GM11168 (cell line): ENCODE measurements around the gene DPP6.

ENCODE experiments used
- in situ Hi-C: fragments of 300-500 bp; cut with MboI; formaldehyde crosslinking; loops from one replicate; pipeline ENCODE4 v1.12.0; 2022; ENCODE audit warnings: low sequenced_read_pairs; ENCODE audit not compliant: unreplicated experiment

DPP6 gene

DNA sequence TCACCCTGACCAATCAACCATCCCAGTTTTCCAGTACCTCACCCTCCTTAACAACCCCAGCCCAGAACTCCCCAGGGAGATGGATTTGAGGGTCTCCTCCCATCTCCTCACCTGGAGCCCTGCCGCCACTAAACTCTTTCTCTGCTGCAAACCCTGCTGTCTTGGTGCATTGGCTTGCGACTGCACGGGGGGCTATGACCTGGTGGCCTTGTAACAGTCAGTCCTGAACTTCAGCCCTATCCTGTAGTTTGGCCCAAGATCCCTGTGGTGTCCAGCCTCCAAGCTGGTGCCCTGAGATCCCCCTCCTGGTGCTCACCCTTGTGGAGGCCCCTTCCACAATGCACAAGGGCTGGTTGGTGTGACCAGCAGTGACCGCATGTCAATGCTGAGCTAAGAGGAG, 858.8 kb downstream of the DPP6 start:
- in situ Hi-C loops, result loop anchor here (25.0 kb wide), 1 partner anchor 426 kb away; no protein-coding TSS in a partner anchor

DNA sequence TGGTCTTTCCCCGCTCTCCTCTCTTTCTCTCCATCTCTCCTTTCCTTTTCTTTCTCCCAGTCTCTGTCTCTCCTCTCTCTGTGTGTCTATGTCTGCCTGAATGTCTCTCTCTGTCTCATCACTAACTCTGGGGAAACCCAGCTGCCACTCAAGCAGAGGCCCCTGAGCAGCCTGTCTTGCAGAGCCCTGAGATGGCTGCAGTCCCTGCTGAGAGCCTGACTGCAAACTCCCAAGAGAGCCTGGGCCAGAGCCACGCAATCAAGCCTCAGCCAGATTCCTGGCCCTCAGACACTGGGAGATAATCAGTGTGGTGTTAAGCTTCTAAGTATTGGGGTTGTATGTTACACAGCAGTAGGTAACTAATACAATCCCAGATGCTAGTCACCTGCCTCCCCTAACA, 859.2 kb downstream of the DPP6 start:
- in situ Hi-C loops, result loop anchor here (25.0 kb wide), 1 partner anchor 426 kb away; no protein-coding TSS in a partner anchor

DNA sequence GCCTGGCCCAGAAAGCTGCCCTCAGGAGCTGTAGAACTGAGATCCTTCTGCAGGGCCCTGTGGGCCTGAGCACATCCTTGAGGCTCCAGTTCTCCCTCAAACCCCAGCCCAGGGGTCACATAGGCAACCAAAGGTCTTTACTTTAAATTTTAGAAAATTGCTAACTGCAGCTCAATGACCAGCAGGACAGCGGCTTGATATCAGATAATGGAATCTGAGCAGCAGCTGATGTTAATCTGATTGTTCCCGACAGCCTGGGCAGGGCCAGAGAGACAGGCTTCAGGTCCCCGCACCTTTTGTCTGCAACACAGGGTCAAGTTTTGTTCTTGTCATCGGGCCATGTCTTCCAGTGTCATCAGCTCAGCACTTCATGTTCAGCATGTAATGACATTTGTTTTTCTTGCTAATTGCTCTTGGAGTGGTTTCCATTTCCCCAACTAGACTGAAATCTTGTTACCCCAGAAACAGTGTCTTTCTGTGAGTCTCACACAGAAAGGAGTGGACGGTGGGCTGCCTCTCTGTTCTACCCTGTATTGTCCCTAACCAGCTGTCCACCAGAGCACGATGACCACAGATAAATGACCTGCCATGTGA, 859.8 kb downstream of the DPP6 start:
- in situ Hi-C loops, result loop anchor here (25.0 kb wide), 1 partner anchor 425 kb away; no protein-coding TSS in a partner anchor

DNA sequence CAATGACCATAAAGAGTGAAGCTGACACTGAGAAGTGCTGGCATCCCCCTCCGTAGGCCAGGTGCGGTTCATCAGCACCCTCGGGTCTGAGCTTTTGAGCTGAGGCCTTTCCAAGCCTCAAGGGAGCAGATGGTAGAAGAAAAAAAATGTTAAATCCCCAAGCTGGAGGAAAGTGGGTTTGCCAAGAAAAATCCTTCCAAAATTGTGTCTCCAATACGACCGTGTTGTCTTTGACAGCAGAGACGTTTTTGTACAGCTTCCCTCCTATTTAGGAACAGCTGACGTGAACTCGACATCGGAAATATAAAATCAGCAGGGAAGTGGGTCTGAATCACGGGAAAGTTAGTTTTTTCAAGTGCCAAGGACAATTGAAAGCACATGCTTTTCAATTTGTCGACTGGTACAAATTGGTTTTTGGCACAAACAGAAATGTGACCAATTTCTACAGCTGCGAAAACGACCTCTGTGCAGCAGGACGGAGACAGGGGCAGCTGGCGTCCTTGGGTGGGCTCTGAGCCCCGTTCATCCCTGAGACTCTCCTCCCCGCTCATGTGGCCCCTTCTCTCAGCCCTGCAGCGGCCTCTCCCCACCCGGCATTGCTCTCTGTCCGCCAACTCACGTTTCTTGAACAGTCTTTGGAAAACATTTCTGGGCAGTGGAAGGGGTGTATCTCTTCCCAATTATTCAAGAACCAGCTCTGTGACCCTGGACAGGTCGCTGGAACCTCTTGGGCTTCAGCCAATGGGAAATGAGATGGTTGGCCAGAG, 860.9 kb downstream of the DPP6 start:
- in situ Hi-C loops, result loop anchor here (25.0 kb wide), 1 partner anchor 424 kb away; no protein-coding TSS in a partner anchor

DNA sequence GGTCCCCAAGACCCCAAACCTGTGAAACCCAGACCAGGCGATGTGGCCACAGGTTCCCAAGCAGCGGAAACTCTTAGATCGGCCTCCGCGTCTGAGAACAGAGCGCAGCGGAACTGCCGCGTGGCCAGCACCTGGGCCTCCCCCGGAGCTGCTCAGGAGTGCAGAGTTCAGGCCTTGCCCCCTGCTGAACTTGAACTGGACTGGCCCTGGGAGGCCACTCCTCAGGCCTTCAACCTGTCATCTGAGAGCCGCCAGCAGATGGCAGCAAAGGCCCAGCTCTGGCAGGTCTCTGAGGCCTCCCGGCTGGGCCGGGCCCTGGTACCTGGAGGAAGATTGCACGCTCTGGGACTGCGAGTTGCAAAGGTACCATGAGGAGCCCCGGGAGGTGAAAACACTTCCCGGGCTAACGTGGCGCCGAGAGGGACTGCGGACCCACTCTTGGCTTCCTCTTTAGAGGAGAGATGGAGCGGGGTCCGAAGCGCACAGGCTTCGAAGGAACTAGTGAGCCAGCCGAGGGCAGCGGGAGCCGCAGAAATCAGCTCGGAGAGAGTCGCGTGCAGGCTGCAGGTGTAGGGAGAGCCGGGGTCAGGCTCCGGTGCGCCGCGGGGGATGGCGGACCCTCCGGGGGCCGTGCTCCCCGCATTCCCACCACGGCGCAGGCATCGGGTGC, 861.6 kb downstream of the DPP6 start:
- in situ Hi-C loops, result loop anchor here (25.0 kb wide), 1 partner anchor 424 kb away; no protein-coding TSS in a partner anchor

DNA sequence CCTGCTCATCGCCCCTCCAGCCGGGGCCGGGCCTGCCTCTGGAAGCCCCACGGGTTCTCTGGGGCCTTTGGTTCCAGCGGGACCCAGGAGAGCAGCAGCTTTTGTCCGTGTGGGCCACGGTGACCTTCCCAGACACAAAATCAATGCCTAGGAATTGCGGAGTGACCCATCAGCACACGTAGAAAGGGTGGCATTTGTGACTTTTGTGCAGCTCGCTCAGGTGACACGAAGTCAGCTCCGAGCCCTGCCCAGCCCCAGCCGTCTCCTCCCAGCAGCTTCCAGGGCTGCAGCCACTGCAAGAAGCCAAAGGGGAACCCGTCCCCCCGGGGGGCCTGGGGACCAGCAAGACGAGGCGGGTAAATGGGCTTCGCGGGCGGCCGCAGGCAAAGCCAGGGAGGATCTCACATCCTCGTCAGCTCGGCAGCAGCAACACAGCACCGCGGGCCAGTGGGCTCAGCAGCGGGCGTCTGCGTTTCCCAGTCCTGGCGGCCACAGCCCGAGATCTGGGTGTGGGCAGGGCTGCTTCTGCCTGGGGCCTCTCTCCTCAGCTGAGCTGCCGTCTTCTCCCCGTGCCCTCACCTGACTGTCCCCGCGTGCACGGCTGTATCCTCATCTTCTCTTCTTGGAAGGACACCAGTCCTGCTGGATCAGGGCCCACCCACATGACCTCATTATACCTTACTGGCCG, 862.3 kb downstream of the DPP6 start:
- in situ Hi-C loops, result loop anchor here (25.0 kb wide), 1 partner anchor 423 kb away; no protein-coding TSS in a partner anchor

DNA sequence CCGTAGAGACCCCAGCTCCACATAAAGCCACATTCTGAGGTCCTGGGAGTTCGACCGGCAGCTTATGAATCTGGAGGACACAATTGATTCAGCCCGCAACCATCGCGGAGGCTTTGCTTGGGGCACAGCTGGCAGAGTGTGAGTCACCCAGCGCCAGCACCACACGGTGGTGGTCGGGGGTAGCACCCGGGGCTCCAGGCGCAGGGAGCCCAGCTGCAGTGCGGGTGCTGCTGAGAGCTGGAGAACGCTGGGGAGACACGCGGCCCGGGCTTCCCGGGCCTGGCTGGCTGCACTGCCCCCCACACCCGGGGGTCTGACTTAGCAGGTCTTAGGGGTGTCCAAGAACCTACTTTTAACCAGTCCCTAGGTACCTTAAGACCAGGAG, 862.8 kb downstream of the DPP6 start:
- in situ Hi-C loops, result loop anchor here (25.0 kb wide), 1 partner anchor 422 kb away; no protein-coding TSS in a partner anchor

DNA sequence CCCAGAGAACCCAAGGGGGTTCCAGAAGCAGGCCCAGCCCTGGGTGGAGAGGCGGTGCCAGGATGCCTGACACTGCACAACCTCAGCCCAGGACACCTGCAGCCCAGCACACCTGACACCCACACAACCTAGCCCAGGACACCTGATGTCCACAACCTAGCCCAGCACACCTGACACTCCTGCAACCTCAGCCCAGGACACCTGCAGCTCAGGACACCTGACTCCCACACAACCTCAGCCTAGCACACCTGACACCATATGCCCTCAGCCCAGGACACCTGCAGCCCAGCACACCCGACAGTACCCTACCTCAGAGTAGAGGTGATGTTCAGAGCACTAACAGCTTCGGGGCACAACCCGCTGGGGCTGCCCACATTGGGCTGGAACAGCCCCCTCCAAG, 863.4 kb downstream of the DPP6 start:
- in situ Hi-C loops, result loop anchor here (25.0 kb wide), 1 partner anchor 422 kb away; no protein-coding TSS in a partner anchor

DNA sequence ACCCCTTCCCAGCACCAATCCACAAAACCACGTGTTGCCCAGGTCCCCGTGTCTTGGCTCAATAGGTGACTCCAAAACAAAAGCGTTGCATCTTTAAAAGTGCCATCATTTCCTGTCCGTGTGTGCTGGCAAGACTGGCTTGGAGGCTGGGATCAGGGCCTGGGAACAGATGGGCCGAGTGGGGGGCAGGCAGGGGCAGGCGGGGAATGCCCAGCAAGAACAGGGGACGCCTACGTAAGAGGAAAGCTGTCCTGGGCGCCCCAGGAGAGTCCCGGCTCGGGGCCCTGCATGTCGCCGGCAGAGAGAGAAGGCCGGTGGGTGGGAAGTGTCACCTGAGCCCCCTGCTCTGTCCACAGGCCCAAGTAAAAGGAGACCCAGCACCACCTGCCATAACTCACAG, 864.2 kb downstream of the DPP6 start:
- in situ Hi-C loops, result loop anchor here (25.0 kb wide), 1 partner anchor 421 kb away; no protein-coding TSS in a partner anchor

DNA sequence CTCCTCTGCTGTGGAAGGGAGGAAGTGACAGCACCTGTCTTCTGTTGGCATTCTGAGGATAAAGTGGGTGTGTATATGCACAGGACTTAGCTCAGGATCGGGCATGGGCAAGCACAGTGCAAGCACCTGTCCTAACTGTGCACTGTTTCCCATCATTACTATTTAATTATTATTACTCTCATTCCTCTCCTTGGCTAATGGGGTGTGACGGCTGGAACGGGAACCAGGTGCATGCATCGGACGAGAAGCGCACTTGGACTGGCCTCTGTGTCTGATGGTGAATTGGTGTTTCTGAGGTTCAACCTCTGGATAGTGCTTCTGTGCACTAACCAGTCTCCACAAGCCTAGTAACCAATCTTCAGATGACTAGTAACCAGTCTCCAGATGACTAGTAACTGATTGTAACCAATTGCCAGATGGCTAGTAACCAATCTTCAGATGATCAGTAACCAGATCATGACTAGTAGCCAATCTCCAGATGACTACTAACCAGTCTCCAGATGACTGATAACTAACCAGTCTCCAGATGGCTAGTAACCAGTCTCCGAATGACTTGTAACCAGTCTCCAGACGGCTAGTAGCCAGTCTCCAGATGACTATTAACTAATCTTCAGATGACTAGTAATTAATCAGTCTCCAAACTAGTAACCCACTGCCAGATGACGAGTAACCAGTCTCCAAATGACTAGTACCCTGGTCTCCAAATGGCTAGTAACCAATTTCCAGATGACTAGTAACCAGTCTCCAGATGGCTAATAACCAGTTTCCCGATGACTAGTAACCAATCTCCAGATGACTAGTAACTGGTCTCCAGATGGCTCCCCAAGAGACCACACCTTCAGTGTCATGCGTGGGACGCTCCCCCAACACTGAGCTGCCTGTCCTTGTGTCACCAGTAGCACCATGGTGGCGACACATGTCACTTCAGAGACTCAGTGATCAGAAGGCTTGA, 864.9 kb downstream of the DPP6 start:
- in situ Hi-C loops, result loop anchor here (25.0 kb wide), 1 partner anchor 420 kb away; no protein-coding TSS in a partner anchor

DNA sequence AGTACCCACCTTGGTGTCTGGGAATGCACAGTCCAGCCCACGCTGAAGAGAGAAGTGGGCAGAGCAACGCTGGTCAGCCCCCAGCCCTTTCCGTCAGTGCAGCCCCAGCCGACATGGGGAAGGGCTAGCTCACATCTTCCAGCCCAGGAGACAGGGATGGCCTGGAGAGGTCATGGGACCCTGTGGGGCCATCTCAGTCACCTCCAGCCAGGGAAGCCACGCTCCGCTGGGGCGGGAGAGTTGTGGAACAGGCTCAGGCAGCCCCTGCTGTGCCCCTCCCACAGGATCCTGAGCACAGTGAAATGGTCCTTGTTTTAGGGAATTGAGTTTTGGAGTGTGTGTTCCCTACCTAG, 865.6 kb downstream of the DPP6 start:
- in situ Hi-C loops, result loop anchor here (25.0 kb wide), 1 partner anchor 420 kb away; no protein-coding TSS in a partner anchor

DNA sequence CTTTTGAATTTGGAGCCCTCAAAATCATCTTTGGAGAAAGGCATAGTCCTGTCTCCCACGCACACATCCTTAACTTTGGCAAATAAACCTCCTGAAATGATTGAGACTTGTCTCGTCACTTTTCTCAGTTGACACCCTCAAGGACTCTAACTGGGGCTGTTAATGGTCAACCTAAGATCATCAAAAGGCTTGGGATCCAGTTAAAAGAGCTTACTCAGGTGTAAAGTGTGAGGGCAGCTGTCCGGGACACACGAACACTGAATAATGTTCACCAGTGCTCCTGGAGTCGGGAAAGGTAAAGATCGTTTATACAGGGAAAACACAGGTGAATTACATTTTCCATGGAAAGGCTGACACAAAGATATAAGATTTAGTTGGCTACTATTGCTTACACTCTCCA, 866.1 kb downstream of the DPP6 start:
- in situ Hi-C loops, result loop anchor here (25.0 kb wide), 1 partner anchor 419 kb away; no protein-coding TSS in a partner anchor

DNA sequence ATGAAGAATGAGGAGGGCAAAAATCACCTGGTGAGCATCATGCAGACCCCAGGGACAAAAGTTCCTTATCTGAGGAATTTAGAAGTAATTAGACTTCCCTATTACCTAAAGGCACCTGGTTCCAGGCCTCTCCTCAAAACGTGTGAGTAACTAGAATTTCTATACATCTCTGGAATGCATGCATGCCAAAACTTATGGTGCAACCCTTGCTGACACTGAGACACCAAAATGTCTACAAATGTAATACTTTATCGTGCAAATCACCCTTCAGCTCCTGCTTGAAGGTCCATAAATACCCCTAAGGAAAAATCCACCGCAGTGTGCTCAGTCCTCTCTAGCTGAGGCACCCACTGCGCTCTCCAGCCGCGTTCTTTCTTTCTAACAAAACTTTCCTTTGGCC, 866.5 kb downstream of the DPP6 start:
- in situ Hi-C loops, result loop anchor here (25.0 kb wide), 1 partner anchor 419 kb away; no protein-coding TSS in a partner anchor

DNA sequence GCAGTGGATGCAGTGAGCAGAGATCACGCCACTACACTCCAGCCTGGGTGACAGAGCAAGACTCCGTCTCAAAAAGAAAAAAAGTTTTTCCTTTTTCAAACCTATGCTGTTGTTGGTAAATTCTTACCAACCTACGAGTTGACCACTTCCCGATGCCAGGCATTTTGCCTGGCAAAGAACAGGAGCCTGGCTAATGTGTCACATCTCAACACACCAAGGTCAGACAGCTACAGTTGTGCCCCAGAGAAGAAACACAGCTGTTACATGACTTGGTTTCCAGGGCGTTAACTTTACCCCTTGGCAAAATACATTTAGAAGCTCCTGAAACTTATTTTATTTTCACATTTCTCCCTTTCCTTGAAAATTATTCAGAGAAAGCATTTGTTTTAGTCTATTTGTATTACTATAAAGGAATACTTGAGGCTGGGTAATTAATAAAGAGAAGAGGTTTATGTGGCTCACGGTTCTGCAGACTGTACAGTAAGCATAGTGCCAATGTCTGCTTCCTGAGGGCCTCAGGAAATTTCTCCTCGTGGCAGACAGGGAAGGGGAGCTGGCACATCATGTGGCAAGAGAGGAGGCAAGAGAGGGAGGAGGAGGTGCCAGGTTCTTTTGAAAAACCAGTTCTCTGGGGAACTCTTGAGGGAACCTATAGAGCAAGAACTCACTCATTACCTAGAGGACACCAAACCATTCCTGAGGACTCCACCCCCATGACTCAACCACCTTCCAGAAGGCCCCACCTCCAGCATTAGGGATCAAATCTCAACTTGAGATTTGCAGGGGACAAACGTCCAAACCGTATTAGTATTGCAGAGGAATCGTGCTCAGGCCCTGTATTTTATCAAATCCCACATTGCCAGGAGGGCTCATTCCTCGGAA, 867.4 kb downstream of the DPP6 start:
- in situ Hi-C loops, result loop anchor here (5.0 to 25.0 kb wide), 2 partner anchors 38 to 418 kb away; no protein-coding TSS in a partner anchor

DNA sequence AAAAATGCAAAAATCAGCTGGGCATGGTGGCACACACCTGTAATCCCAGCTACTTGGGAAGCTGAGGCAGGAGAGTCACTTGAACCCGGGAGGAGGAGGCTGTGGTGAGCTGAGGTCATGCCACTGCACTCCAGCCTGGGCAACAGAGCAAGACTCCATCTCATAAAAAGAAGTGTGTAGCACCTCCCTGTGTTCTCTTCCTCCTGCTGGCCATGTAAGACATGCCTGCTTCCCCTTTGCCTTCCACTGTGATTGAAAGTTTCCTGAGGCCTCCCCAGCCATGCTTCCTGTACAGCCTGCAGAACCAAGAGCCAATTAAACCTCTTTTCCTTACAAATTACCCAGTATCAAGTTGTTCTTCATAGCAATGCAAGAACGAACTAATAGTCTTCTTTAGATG, 870.3 kb downstream of the DPP6 start:
- in situ Hi-C loops, result loop anchor here (5.0 to 25.0 kb wide), 2 partner anchors 35 to 415 kb away; no protein-coding TSS in a partner anchor

DNA sequence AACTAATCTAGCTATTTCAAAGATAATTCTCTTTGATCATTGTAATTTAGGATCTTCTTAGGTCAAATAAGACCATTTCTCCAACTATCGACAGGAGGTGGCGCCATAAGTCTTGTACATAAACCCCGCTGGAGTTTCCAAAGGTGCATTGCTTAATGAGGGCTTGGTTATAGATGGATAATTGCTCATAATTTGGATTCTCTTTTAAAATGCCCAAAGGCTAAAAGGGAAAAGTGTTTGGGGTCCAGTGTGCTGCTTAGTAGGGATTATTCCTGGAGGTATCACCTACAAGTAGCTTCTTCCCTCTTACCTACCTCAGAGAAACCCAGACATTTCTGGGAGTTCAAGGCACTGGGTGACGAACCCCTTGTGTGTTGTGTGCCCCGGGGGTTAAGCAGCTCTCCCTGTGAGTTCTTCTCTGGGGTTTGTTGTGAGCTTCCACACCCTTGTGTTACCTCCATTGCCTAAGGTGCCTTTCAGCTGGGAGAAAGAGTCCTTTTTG, 875.5 kb downstream of the DPP6 start:
- in situ Hi-C loops, result loop anchor here (25.0 kb wide), 1 partner anchor 835 kb away; no protein-coding TSS in a partner anchor
